ENCODE results near the gene SLC4A4. TPM values are rescaled to one million over a fixed set of nuclear protein-coding genes. Genes with fewer than 3 reads are reported as not detected.

Gene SLC4A4
- total and polyA plus RNA-seq, 8 donors = 17.0 to 55.9 (median 46.0) TPM

DNA sequence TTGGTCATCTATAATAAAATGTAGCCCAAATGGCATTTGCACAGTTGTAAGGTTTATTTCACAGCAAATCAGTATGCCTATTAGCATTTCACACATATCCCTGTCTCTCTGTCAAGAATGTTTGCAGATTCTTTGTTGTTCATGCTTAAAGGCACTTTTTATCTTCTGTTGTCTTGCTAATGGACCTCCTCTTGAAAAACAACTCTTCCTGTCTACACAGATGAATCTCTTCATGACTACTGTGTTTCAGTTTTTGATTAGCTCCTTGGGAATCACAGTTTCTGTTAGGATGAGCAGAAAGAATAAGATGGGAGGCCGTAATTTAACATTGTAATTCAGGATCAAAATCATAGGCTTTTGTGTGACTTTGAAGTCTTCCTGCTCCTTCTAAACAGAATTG is 35.5 kb upstream of the SLC4A4 start:
- TF ChIP-seq CTCF (IDR thresholded peaks at IDR 0.05) = no peak
- no peak for DNase-seq
- intact Hi-C loops (cut with DNase I) = no loop called here
- Histone ChIP-seq H3K27ac (no peak overlapping the region), H3K4me3 (no peak overlapping the region), H3K4me1 (no peaks in the 10 kb centered on the region), H3K9me3 (no peaks in the 10 kb centered on the region), H3K36me3 (no peaks in the 10 kb centered on the region), H3K27me3 (no peaks in the 10 kb centered on the region)
- ATAC-seq = no peak

GRCh38 chr4:71303850-71304249 is 35.0 kb upstream of the SLC4A4 start:
- no peak overlapping the region for H3K4me3 ChIP-seq
- intact Hi-C loops (cut with DNase I) = no loop called here
- no peak for ATAC-seq
- no peaks in the 10 kb centered on the region for H3K9me3 ChIP-seq
- no peaks in the 10 kb centered on the region for H3K36me3 ChIP-seq
- no peak for DNase-seq
- H3K4me1 ChIP-seq = no peaks in the 10 kb centered on the region
- no peak for TF ChIP-seq CTCF (IDR thresholded peaks at IDR 0.05)
- H3K27me3 ChIP-seq = no peaks in the 10 kb centered on the region
- H3K27ac ChIP-seq = no peak overlapping the region

DNA sequence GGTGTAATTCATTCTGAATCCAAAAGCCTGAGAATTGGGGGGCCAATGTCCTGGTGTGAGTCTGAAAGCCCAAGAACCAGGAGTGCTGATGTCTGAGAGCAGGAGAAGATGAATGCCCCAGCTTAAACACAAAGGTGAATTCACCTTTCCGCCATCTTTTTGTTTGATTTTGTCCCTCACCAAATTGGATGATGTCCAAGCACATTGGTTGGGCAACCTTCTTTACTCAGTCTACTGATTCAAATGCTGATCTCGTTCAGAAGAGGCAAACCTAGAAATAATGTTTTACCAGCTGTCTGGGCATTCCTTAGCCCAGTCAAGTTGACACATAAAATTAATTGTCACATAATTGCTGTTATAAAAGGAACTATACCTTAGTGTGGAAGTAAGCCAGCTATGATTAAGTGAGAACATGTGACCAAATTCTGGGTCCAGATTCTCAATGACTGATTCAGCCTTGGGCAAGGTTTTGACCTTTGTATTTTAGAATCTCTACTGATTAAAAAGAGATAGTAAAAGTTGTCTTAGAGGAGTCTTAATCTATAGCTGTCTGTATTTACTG is 34.5 kb upstream of the SLC4A4 start:
- ATAC-seq (no peak), DNase-seq (no peak)
- H3K4me3 ChIP-seq = no peak overlapping the region
- TF ChIP-seq CTCF (IDR thresholded peaks at IDR 0.05) = no peak
- no peaks in the 10 kb centered on the region for H3K27me3 ChIP-seq
- H3K4me1 ChIP-seq = no peaks in the 10 kb centered on the region
- H3K36me3 ChIP-seq = no peaks in the 10 kb centered on the region
- intact Hi-C loops (cut with DNase I) = no loop called here
- H3K9me3 ChIP-seq = no peaks in the 10 kb centered on the region
- H3K27ac ChIP-seq = no peak overlapping the region

DNA sequence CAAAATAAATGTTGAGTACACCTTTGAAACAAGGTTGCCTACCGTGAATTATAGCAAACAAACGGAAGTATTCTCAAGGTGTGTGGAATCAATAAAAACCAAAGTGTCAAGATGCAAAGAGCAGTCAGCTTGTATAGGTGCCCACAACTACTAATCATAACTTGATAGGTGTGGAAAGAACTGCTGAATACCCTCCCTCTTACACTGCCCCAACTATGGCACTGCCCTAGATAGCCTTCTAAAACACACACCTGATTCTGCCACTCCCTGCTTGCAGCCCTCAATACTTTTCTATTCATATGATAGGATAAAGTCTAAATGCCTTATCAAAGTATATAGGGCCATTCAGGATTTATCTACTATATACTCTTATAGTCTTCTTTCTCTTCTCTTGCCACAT is 31.1 kb upstream of the SLC4A4 start:
- intact Hi-C loops (cut with DNase I) = no loop called here
- ATAC-seq (no peak), DNase-seq (no peak)
- no peak overlapping the region for H3K4me3 ChIP-seq
- no peaks in the 10 kb centered on the region for H3K4me1 ChIP-seq
- H3K36me3 ChIP-seq = no peaks in the 10 kb centered on the region
- no peaks in the 10 kb centered on the region for H3K9me3 ChIP-seq
- no peaks in the 10 kb centered on the region for H3K27me3 ChIP-seq
- H3K27ac ChIP-seq = no peak overlapping the region
- no peak for TF ChIP-seq CTCF (IDR thresholded peaks at IDR 0.05)

DNA sequence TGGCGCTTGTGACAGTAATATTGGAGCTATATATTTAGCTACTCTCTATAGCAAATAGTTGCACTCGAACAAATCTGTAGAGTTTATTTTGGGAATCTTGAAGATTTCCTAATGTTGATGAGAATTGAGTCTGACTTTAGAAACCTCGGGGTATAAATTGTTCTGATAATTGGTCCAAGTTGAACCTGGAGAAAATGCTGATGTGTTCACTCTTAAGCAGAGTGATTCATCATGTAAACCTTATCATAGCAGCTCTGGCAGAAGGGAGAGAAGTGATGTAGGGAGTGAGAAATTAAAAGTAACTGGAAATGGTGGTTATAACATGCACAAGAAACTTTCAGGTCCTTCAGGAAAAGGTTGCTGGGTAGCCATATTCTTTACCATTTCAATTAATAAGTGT is 16.4 kb upstream of the SLC4A4 start:
- DNase-seq (no peak), ATAC-seq (no peak)
- Histone ChIP-seq H3K4me3 (no peak overlapping the region), H3K36me3 (no peaks in the 10 kb centered on the region), H3K27me3 (no peaks in the 10 kb centered on the region), H3K27ac (no peak overlapping the region), H3K9me3 (no peaks in the 10 kb centered on the region), H3K4me1 (no peaks in the 10 kb centered on the region)
- intact Hi-C loops (cut with DNase I) = no loop called here
- no peak for TF ChIP-seq CTCF (IDR thresholded peaks at IDR 0.05)

All from left lung (tissue), 10 donors.